HL-60/S4 treated with phorbol 12-myristate 13-acetate at 8.2 ng/mL for 4 days and 3 days (cell line): Measurements from ENCODE around the gene GRB10.

ENCODE experiments used
- in situ Hi-C: fragments of 300-500 bp; cut with MboI; formaldehyde crosslinking; loops from 2 replicates; pipeline ENCODE4 v1.15.0; 2022; ENCODE audit warnings: low sequenced_read_pairs

The GRB10 gene

DNA sequence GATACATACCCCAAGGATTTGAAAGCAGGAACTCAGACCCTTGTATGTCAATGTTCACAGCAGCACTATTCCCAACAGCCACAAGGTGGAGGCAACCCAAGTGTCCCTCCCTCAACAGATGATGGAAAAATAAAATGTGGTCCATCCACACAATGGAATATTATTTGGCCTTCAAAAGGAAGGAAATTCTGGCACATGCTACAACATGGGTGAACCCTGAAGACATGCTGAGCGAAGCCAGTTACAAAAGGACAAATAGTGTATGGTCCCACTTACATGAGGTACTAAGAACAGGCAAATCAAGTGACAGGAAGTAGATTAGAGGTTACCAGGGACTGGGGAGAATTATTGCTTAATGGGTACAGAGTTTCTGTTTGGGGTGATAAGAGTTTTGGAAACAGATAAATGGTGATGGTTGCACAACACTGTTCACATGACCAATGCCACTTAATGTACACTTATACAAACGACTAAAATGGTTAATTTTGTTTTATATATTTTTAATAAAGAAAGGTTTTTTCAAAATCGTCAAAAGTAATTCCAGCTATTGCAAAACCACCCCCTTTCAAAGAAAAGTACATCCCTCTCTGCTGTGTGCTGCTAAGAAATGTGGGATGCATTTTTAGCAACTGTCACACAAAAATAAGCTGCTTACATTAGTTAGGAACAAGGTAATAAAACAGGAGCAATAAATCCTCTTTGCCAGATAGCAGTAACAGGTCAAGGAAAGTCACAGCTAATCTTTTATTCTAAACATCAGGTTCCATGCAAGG is 85.7 kb downstream of the GRB10 start:
- in situ Hi-C loops: loop anchor here (25.0 kb wide), 1 partner anchor 235 kb away; the partner anchor contains the start of gene FIGNL1

DNA sequence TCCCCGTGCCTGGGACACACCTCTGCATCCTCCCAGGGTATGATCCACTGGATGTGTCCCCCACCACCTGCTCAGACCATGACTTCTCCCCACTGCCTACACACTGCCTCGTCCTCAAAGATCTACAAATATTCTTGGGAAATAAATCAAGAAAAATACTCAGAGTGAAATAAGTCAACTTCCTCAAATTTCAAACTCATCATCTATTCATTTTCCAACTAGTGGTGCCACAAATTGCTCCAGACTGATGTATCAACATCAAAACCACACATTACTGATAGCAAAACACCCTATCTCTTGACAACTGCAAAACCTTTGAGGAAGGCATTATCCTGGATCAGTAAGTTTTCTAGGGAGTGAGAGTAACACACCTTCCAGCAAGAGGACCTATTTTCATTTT is 87.7 kb downstream of the GRB10 start:
- in situ Hi-C loops: loop anchor here (25.0 kb wide), 1 partner anchor 233 kb away; the partner anchor contains the start of gene FIGNL1

DNA sequence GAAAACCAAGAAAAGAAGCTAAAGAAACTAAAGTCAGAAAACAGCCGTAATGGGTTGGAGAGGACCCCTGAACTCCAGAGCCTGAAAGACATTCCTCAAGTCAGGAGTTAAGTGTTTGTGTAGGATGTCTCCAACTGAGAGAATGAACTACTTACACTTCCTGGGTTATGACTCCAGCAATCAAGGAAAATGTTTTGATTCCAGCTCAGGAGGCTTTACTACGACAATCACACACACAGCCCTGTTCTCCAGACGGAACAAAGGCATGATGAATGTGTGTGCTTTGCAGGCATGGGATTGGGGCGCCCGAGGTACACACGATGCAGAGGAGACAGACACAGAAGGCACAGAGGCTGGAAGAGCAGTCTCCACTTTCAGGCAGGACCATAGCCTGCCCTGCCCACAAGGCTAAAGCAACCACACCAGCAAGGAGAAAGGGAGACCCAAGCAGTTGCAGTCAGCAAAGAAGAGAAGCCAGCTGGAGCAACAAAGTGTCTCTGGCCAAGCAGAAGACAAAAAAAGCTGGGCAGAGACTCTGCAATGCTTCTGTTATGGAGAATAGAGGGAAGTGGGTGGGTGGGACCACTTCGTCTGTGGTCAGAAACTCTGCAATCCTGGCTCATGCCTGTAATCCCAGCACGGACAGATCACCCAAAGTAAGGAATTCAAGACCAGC is 89.1 kb downstream of the GRB10 start:
- in situ Hi-C loops: loop anchor here (25.0 kb wide), 1 partner anchor 231 kb away; the partner anchor contains the start of gene FIGNL1

DNA sequence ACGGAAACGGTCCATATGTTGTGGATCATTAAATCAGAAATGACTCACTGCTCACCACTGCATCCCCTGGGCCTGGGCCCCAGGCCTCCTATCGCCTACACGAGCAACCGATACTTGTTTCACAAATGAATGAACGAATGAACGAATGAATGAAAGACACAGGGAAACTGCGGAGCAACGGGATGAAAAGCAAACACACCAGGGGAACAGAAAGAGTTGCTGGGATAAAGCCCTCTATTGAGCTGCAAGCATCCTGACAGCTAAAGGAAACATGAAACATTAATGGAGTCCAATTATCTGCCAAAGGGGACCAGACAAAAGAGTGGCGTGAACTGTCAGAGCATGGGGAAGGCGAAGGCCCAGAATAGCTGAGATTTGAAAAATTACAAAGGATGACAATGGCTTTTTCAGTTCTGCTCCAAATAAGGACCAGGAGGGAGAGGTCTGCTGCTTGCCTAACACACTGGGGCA is 92.1 kb downstream of the GRB10 start:
- in situ Hi-C loops: loop anchor here (25.0 kb wide), 1 partner anchor 228 kb away; the partner anchor contains the start of gene FIGNL1

DNA sequence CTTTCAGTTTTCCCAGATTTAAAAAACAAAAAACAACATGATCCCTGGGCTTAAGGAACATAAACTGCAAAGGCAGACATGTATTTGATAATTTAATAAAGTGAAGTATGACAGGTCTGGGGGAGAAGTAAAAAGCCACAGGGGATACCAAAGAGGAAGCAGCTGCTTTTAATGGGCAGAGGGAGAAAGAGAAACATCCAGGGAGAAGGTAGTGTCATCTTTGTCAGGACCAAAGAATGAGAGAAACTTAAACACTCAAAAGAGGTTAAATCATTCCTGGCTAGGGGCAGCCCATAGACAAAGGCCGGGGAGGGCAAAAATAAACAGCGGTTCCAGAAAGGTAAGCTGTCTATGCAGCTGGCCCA is 94.5 kb downstream of the GRB10 start:
- in situ Hi-C loops: loop anchor here (25.0 kb wide), 1 partner anchor 226 kb away; the partner anchor contains the start of gene FIGNL1

DNA sequence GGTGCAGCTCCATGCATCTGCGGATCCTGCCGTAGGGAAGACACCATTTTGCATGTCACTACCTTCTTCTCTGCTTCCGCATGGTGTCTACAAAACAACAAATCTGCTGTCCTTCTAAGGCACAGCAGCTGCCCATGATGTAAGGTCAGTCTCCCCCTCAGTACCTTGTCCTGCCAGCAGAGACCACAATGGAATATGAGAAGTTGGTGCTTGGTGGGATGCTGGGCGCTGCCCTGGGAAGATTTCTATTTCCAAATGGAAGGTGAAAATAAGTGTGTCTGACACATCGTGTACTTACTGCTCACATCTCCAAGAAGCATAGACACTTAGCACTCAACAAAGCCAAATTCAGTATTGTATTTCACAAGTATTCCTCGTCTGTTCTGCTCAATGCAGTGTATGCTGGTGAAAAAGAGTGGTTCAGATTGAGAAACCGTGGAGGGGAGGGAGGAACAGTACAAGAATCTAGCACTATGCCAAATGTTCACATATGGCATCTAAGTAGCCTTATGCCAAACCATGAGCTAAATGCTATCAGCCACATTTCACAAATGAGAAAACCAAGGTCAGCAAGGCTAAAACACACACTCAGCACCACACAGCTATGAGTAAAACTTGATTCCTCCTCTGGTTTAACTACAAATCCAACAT is 95.0 kb downstream of the GRB10 start:
- in situ Hi-C loops: loop anchor here (25.0 kb wide), 1 partner anchor 225 kb away; the partner anchor contains the start of gene FIGNL1

DNA sequence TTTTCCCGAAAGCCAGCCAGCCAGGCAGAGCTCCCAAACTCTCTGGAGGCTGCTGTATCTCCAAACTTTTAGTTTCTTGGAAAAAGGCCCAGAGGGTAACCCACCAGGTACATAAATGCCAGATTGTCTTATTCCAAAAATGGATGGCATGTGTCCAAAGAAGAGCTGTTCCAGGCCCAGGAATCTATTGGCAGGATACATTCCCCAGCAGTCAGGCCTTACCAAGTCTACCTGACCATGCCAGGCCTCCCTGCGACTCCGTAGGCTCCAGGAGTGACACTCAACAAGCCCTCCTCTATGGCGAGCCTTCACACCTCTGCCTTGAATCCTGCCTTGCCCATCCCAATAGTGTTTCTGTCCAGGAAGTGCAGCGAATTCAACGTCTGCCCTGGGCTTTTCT is 95.6 kb downstream of the GRB10 start:
- in situ Hi-C loops: loop anchor here (25.0 kb wide), 1 partner anchor 225 kb away; the partner anchor contains the start of gene FIGNL1

DNA sequence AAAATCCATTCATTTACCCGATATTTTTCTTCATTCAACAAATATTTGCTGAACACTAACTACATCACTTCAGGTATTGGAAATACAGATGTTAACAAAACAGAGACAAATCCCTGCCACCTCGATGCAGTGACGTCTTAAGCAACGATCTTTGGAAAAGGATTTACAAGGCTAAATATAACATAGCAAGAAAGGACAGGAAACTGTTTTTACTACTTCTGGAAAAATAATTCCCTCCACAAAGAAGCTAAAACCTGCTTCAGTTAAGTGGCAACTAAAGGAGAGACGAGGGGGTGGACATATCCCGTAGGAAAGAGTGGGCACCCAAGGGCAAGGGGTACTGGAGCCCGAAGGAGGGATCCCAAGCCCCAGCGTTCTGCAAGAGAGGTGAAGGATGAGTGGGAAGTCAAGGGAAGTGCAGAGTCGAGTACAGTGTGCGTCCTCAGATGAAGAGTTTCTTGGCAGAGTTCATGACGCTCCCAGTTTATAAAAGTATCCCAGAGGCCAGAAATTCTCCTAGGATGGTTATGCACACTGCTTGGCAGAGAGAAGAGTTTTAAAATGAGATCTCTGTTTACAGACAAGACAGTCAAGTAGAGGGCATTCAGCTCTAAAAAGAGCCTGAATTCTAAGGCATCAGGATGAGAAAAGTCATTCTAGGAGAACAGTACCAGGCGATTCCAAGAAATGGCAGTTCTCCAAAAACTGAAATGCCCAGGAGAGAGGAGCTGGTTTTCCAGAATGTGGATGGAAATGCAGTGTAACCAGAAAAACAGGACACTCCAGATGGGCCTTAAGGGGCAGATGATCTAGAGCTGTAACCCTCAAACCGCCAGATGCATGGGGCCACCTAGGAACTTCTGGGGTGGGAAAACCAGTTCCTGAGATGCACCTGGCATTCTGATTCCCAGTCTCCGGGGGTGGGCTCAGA is 97.3 kb downstream of the GRB10 start:
- in situ Hi-C loops: loop anchor here (25.0 kb wide), 1 partner anchor 223 kb away; the partner anchor contains the start of gene FIGNL1

DNA sequence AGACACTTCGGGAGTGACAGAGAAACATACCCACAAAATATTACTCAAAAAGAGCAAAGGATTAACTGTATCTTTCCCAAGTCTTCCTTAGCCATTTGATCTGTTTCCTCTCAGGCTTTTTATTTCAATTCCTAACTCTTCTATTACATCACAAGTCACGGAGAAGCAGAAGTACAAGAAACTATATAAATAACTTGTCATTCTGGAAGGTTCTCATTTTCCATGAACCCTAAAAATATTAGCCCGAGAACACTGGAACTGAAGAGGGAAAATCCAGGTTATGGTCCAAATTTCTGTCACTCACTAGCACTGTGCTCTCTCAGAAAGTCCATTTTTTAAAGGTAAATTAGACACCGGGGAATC is 98.0 kb downstream of the GRB10 start:
- in situ Hi-C loops: loop anchor here (25.0 kb wide), 1 partner anchor 222 kb away; the partner anchor contains the start of gene FIGNL1

DNA sequence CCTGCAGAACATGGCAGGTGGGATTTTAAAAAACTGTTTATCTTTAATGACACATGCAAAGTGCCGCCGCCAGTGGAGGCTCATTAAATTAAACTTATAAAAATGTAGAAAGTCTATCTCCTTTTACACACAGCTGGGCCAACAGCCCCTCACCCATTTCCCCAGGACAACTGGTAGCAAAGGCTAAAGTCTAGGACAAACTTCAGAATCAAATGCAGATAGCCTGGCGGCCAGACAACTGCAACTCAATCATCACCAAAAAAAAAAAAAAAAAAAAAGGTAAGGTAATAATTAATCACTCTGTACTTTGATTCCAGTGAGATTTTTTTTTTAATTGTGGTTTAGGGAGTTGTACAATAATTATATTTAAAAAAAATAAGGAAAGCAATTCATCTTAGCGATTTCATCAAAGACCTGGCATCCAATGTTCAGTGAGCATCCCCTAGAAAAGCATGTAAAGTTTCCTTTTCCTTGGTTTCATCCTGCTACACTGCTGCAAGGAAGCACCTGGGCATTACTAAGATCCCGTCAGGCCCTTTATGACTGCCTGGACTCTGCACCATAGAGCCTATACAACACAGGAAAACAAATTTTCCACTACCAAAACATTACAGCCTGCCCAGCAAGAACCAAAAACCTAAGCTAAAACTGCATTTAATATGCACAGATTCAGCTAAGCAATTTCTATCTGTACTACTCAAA is 98.5 kb downstream of the GRB10 start:
- in situ Hi-C loops: loop anchor here (25.0 kb wide), 1 partner anchor 222 kb away; the partner anchor contains the start of gene FIGNL1

DNA sequence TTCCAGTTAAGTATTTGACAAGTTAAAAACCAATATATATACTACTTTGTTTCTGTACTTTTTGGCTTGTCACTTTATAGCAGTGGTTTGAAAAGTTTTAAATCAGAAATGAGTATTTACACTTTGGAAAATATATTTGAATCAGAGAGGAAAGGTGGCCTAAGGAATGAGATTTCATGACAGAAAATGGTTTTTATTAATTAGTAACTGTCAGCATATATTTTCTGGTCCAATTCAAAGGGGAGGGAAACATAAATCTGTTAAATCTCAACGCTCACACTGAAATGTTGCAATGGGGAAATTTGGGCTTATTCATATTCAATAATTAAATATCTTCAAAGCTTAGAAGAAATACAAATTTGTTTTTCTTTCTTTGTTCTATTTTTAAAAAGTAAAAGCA is 100.1 kb downstream of the GRB10 start:
- in situ Hi-C loops: loop anchor here (25.0 kb wide), 1 partner anchor 220 kb away; the partner anchor contains the start of gene FIGNL1

DNA sequence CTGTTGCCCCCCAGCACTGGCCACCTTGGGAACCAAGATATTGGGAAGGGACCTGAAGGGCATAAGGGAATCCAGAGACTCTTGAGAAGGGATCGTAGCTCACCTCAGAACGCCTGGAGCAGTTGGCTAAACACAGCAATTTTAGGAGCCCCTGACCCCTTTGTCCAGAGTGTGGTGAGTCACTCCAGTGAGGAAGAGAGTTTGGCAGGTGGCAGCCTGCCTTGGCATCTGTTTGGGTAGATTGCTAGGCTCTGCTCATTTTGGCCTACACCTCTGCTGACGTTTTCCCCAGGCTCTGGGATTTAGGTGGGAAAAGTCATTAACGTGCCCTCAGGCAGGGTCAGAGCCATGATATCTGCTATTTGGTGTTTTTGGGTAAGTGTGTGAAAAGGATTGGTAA is 100.6 kb downstream of the GRB10 start:
- in situ Hi-C loops: loop anchor here (25.0 kb wide), 1 partner anchor 220 kb away; the partner anchor contains the start of gene FIGNL1

DNA sequence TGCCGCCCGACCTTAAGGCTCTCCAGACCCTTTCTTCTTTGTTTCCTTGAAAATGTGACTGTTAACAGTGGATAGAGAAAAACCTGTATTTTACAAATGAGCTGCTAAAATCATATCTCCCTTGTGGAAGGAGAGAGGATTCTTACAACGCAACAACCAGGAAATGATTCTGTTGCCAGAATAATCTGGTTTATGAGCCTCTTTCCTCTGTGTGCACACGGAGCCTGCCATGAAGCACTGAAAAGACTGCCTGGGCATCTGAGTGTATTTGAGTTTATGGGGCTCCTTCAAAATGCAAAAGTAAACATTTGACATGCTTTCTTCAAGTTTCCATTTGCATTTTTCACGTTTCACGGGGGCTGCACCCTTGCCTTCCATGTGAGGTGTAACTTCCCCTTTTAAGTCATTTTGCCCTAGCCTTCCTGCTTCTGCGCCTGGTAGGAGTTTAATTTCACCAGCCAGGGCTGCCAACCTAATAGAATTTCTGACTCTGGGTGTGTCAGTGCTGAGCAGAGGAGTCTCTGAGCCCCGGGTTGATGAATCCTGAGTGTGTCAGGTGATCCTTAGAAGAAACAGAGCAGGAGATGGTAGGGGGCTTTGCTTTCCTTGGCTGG is 101.2 kb downstream of the GRB10 start:
- in situ Hi-C loops: loop anchor here (25.0 kb wide), 1 partner anchor 219 kb away; the partner anchor contains the start of gene FIGNL1

DNA sequence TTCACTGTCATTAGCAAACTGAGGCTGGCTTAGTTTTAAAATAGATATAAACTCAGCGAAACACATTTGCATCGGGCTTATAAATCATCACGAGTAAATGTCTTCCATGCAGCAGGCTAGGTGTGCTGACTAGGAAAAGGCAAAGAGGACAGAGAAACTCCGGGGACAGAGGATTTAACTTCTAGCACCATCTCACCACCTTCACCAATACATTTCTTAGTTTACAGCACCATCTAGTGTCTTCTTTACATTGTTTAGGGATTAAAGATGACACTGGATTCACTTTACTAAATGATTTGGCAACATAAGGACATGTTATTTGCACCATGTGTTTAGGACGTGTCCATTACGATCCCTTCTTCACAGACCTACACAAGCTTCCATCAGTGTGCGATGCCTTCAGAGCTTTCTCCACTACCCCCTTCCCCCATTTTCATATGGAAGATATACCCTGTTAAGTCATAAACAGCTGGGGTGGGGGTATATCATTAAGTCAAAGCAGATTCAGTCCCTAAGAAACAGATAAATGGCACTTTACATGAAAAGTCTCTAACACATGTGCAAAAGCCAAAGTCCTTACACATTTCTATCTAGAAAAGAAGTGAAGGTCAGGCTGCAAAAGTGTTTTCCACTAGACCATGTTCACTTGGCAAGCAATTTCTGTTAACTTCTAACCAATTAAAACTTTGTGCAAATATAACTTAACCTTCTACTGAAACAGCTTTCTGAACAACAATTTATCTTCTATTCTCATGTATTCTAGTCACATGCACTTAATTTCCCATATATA is 103.3 kb downstream of the GRB10 start:
- in situ Hi-C loops: loop anchor here (25.0 kb wide), 1 partner anchor 217 kb away; the partner anchor contains the start of gene FIGNL1

DNA sequence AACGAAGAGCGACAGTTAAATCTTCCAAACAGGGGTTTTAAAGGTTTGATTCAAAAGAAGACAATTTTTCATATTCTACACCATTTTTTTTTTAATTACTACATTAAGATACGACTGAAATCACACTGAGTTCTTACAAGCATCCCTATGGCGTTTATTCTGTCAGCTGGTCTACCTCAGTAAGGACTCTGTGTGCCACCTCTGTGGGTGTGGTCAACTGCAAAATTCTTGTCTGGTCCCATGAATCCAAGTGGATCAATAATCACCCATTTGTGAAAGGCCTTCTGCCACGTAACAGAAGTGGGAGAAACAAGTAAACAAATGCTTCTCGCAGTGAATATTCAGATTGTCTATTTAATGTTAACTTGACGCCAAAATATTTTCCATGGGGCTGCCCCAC is 104.1 kb downstream of the GRB10 start:
- in situ Hi-C loops: loop anchor here (25.0 kb wide), 1 partner anchor 216 kb away; the partner anchor contains the start of gene FIGNL1

DNA sequence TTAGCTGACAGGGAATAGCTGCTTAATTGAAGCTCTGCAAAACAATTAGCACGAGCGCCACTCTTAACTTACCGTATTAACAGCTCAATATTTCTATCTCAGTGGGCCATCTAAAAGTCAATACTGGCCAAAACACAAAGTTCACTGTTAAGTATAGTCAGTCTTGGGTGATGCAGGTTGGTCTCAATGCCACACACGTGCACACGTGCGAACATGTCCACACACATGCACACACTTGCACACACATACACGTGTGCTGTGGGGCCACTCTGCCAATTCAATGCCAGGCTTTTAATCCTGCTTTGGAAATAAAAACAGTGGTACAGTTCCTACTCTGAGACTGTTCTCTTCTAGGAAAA is 105.1 kb downstream of the GRB10 start:
- in situ Hi-C loops: loop anchor here (25.0 kb wide), 1 partner anchor 215 kb away; the partner anchor contains the start of gene FIGNL1

DNA sequence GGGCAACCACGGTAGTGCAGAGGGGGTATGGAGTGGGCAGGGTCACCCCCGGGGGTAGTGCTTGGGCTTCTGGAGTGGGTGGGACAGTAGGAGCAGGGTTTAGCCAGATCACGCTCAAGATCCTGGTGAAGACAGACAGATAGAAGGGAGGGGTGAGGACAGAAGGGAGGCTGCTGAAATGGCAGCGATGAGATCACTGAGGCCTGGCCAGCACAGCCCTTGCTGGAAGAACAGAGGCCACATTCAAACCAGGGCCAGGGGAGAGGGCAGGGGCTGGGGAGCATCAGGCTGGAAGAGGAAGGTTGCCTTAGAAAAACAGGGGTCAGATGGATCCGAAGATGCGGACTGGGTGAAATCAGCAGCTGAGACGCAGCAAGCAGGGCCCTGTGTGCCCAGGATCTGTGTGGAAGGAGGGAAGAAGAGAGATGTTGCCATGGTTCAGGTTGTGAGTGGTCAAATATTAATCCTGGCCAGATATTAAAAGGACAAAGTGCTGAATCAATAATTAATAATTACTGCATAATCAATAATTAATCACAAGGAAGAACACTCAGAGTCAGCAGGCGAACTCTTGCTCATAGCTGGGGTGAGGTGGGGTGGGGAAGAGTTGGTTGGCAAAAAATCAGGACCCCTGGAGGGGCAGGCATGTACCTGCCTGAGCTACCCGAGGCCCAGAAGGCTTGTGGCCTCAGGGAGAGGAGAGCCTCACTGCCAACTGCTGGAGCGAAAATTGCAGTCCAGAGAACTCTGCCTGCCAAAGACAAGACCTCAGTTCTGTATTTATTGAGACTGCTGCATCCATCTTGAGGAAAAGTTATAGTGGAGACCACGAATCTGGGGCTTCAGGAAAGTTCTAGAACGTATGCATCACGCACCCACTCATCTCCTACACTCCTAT is 105.7 kb downstream of the GRB10 start:
- in situ Hi-C loops: loop anchor here (25.0 kb wide), 1 partner anchor 215 kb away; the partner anchor contains the start of gene FIGNL1
